ENCODE results near the gene SNAPC2.

The SNAPC2 gene

GRCh38 chr19:7873304-7874075 is 46.6 kb upstream of the SNAPC2 start:
- POLR2A ChIA-PET = no interaction called here
- TF ChIP-seq ZNF384 (IDR thresholded peaks at IDR 0.05) (no peak), CTBP1 (IDR thresholded peaks at IDR 0.05; ENCODE audit: borderline replicate concordance) (no peak)

GRCh38 chr19:7874076-7874896 is 45.9 kb upstream of the SNAPC2 start, which contains the start of gene PRR36:
PRR36 (minus strand) TSS chr19:7874390; CDS start chr19:7873689, 701 bp downstream.
- peak; percentile 61 for DNase-seq (ENCODE audit: extremely low spot score)
- TF ChIP-seq ELF4 (IDR thresholded peaks at IDR 0.05) (no peak), SP1 (IDR thresholded peaks at IDR 0.05) (no peak), FOXM1 (IDR thresholded peaks at IDR 0.05; ENCODE audit: borderline replicate concordance) (no peak), ZNF384 (IDR thresholded peaks at IDR 0.05) (no peak), TARDBP (IDR thresholded peaks at IDR 0.05) (no peak), LEF1 (IDR thresholded peaks at IDR 0.05; ENCODE audit: borderline replicate concordance) (no peak), CTBP1 (IDR thresholded peaks at IDR 0.05; ENCODE audit: borderline replicate concordance) (no peak)
- ChIA-PET CTCF (no interaction called here), POLR2A (interaction anchor here (0.9 to 1.4 kb wide), 3 partner anchors 14 to 29 kb away, joined by 3 to 6 read pairs (median 5); partner anchors contain the start of genes LRRC8E and MAP2K7)

More at GRCh38 chr19:7873304-7874075, 46.6 kb upstream of the SNAPC2 start:
- DNase-seq (ENCODE audit: extremely low spot score) = no peak
- CTCF ChIA-PET = no interaction called here

DNA sequence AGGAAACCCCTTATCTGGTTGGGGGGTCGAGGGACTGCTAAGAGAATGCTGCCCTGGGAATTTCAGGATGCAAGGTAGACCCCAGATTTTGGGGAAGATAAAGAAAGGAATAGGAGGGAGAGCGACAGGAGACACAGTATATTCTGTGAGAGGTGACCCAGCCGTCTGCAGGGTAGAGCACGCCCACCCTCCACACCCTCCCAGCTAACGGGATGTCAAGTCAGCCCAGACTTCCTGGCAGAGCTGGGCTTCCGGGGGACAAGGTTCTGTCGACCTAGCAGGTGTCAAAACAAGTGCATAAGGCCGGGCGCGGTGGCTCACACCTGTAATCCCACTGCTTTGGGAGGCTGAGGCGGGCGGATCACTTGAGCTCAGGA is 45.3 kb upstream of the SNAPC2 start:
- CTCF ChIA-PET = interaction anchor here (0.6 kb wide), 1 partner anchor 23 kb away, joined by 3 read pairs; no protein-coding TSS in a partner anchor
- no peak for TF ChIP-seq NFRKB (IDR thresholded peaks at IDR 0.05)
- no peak for TF ChIP-seq ARNT (IDR thresholded peaks at IDR 0.05)
- TF ChIP-seq LEF1 (IDR thresholded peaks at IDR 0.05; ENCODE audit: borderline replicate concordance) = no peak
- no peak for TF ChIP-seq FOXM1 (IDR thresholded peaks at IDR 0.05; ENCODE audit: borderline replicate concordance)
- no peak for TF ChIP-seq FOXA1 (IDR thresholded peaks at IDR 0.05)
- no peak for TF ChIP-seq FOXK2 (IDR thresholded peaks at IDR 0.05)
- no peak for TF ChIP-seq TARDBP (IDR thresholded peaks at IDR 0.05)
- no peak for TF ChIP-seq ZNF384 (IDR thresholded peaks at IDR 0.05)
- no peak for TF ChIP-seq HDGF (IDR thresholded peaks at IDR 0.05; ENCODE audit: borderline replicate concordance)
- TF ChIP-seq CTBP1 (IDR thresholded peaks at IDR 0.05; ENCODE audit: borderline replicate concordance) = no peak
- TF ChIP-seq, protein P1, sequence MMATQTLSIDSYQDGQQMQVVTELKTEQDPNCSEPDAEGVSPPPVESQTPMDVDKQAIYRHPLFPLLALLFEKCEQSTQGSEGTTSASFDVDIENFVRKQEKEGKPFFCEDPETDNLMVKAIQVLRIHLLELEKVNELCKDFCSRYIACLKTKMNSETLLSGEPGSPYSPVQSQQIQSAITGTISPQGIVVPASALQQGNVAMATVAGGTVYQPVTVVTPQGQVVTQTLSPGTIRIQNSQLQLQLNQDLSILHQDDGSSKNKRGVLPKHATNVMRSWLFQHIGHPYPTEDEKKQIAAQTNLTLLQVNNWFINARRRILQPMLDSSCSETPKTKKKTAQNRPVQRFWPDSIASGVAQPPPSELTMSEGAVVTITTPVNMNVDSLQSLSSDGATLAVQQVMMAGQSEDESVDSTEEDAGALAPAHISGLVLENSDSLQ (IDR thresholded peaks at IDR 0.05) = no peak
- DNase-seq (ENCODE audit: extremely low spot score) = no peak
- POLR2A ChIA-PET = interaction anchor here (0.9 to 1.4 kb wide), 3 partner anchors 14 to 28 kb away, joined by 3 to 6 read pairs (median 5); partner anchors contain the start of genes LRRC8E and MAP2K7

DNA sequence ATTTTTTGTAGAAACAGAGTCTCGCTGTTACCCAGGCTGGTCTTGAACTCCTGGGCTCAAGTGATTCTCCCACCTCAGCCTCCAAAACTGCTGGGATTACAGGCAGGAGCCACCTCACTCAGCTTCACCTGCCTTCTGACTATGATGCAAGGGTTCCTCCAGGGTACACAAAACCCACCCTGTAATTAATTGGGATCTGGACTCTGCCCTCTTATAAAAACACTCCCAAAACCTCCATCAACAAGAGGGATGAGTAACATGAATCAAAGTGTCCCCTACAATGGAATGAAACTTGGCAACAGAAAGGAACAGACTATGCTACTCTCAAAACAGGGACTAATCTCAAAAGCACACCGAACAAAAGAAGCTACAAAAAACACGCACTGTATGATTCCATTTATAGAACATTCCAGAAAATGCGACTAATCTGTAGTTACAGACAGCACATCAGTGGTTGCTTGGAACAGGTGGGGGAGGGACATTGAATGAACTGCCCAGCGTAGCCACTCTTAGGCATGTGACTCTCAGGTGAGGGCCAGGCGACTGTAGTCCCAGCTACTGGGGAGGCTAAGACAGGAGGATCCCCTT is 42.8 kb upstream of the SNAPC2 start:
- POLR2A ChIA-PET = interaction anchor here (1.1 to 1.9 kb wide), 2 partner anchors 11 to 43 kb away, joined by 4 to 5 read pairs; partner anchors contain the start of genes LRRC8E and SNAPC2
- CTCF ChIA-PET = interaction anchor here (1.6 kb wide), 1 partner anchor 8 kb away, joined by 6 read pairs; no protein-coding TSS in a partner anchor
- DNase-seq (ENCODE audit: extremely low spot score) = no peak
- TF ChIP-seq FOXM1 (IDR thresholded peaks at IDR 0.05; ENCODE audit: borderline replicate concordance) (no peak), CTBP1 (IDR thresholded peaks at IDR 0.05; ENCODE audit: borderline replicate concordance) (no peak), TARDBP (IDR thresholded peaks at IDR 0.05) (no peak), FOXK2 (IDR thresholded peaks at IDR 0.05) (no peak), SP1 (IDR thresholded peaks at IDR 0.05) (no peak), ARNT (IDR thresholded peaks at IDR 0.05) (no peak)

GRCh38 chr19:7879111-7879807 is 40.9 kb upstream of the SNAPC2 start:
- CTCF ChIA-PET = interaction anchor here (0.9 kb wide), 1 partner anchor 24 kb away, joined by 3 read pairs; the partner anchor contains the start of gene MAP2K7

More at GRCh38 chr19:7879111-7879807, 40.9 kb upstream of the SNAPC2 start:
- no peak for DNase-seq (ENCODE audit: extremely low spot score)
- no peak for TF ChIP-seq FOXK2 (IDR thresholded peaks at IDR 0.05)
- no peak for TF ChIP-seq NFRKB (IDR thresholded peaks at IDR 0.05)
- TF ChIP-seq FOXA1 (IDR thresholded peaks at IDR 0.05) = no peak
- no peak for TF ChIP-seq LEF1 (IDR thresholded peaks at IDR 0.05; ENCODE audit: borderline replicate concordance)
- no peak for TF ChIP-seq ARNT (IDR thresholded peaks at IDR 0.05)
- no peak for TF ChIP-seq HDGF (IDR thresholded peaks at IDR 0.05; ENCODE audit: borderline replicate concordance)
- no peak for TF ChIP-seq SP1 (IDR thresholded peaks at IDR 0.05)
- TF ChIP-seq L3MBTL2 (conservative IDR thresholded peaks at IDR 0.05) = no peak
- TF ChIP-seq CTBP1 (IDR thresholded peaks at IDR 0.05; ENCODE audit: borderline replicate concordance) = no peak
- TF ChIP-seq ELF4 (IDR thresholded peaks at IDR 0.05) = no peak
- TF ChIP-seq SUZ12 (IDR thresholded peaks at IDR 0.05) = no peak
- TF ChIP-seq, protein P1 (IDR thresholded peaks at IDR 0.05) = no peak
- TF ChIP-seq FOXM1 (IDR thresholded peaks at IDR 0.05; ENCODE audit: borderline replicate concordance) = no peak
- TF ChIP-seq ZNF384 (IDR thresholded peaks at IDR 0.05) = no peak
- TF ChIP-seq TARDBP (IDR thresholded peaks at IDR 0.05) = no peak
- TF ChIP-seq BHLHE40 (IDR thresholded peaks at IDR 0.05; ENCODE audit: borderline replicate concordance) = no peak
- POLR2A ChIA-PET = interaction anchor here (0.8 kb wide), 1 partner anchor 65 kb away, joined by 4 read pairs; no protein-coding TSS in a partner anchor

Measured in HEK293T (cell line).